COLO668 (cell line): ENCODE measurements around the gene FTO.

ENCODE experiments used
- DNase-seq: peaks from one replicate; lab custom pipeline; 2025; ENCODE audit not compliant: unreplicated experiment; lab: John Stamatoyannopoulos, UW

FTO gene

GRCh38 chr16:54199487-54200160 lies 495.7 kb downstream of the FTO start:
- no peak for DNase-seq

- no peak for DNase-seq
These were observed 496.2 kb downstream of the FTO start for GRCh38 chr16:54200161-54200534.

GRCh38 chr16:54200720-54201119 lies 496.8 kb downstream of the FTO start:
- DNase-seq: no peak

DNA sequence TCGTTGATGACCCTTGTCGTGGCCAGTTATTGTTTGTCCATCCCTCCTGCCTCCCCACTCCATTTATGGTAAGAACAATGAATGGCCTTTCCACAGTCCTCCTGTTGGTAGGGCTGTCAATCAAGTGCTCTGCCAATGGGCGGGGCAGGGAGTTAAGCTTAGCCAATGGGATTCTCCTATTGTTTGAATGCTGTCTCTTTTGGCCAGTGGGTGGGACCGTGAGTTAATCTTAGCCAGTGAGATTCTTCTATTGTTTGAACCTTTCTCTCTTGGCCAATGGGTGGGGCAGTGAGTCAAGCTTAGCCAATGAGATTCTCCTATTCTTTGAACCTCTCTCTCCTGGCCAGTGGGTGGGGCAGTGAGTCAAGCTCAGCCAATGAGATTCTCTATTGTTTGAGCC lies 497.2 kb downstream of the FTO start:
- DNase-seq: no peak
